Stimulated activated CD4-positive, alpha-beta T cell treated with anti-CD3 and anti-CD28 coated beads, Interleukin-2, amount 100 ng/mL, for 48 hours (primary cell): ENCODE results near the gene ADAMTS2.

Experiments used
- DNase-seq, 2 donors: peaks; one replicate each; pipeline ENCODE4 v3.0.0-alpha.2; 2020

The ADAMTS2 gene

GRCh38 chr5:179263391-179264052 is 81.7 kb downstream of the ADAMTS2 start:
- no peak for DNase-seq

GRCh38 chr5:179262126-179262920 is 82.9 kb downstream of the ADAMTS2 start:
- DNase-seq, result no peak

- no peak for DNase-seq
Observed at GRCh38 chr5:179261301-179262125, 83.7 kb downstream of the ADAMTS2 start.

GRCh38 chr5:179260324-179261070 is 84.8 kb downstream of the ADAMTS2 start:
- DNase-seq, result no peak

DNA sequence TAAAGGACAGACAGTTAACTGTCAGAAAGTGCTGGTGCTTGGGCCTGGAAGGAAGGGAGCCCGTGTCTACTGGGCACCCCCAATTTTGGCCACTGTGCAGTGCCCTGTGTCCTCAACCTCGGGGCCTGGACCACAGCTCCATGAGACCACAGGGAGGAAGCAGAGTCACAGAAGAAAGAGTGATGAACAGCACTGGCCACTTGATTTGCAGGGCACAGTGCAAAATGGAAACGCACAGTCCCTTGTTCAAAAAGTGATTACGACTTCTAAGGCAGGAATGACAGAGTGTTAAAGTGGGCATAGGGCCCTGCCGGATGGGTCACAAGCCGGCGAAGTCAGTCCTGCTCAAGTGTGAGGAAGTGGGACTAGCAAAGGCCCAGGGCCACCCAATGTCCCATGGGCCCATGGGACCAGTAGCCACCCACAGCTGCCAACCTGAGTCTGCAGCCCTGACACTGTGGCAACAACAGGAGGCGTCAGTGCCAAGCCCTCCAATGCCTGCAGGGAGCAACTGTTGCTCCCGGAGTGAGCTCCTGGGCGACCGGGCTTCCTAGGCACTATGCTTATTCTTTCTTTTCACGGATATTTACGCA is 85.4 kb downstream of the ADAMTS2 start:
- no peak for DNase-seq

DNA sequence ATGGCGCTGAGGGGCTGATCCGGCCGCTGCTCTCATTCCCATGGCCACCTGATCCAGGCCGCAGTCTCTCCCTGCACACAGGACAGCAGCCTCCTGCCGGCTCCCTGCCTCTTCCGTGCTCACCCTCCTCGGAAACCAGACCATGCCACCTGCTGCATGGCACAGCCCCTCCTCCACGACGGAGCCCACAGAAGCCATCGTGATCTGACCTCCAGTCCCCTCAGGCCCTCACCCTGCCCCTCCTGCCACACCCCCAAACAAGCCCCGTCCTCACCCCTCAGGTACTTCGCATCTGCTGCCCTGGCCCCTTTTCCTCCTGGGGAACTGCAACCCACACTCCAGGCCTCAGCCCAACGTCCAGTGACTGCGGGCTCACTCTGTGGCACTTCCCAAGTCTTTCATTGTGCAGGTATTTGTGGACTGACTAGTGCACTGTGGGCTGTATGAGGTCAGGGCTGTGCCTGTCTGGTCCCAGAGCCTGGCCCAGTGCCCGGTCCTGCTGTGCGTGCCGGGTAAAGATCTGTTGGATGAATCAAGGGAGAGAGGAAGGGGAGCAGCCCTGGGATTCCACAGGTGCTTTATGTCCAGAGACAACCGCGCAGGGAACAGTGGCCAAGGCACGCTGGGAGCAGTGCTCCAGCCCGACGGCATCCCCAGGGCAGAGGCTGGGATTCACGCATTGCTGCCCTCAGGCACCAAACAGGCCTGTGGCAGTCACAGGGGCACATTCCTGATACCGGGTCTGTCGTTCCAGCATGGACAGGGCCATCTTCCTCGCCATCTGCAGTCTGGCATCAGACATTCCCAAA is 86.1 kb downstream of the ADAMTS2 start:
- DNase-seq, result no peak

DNA sequence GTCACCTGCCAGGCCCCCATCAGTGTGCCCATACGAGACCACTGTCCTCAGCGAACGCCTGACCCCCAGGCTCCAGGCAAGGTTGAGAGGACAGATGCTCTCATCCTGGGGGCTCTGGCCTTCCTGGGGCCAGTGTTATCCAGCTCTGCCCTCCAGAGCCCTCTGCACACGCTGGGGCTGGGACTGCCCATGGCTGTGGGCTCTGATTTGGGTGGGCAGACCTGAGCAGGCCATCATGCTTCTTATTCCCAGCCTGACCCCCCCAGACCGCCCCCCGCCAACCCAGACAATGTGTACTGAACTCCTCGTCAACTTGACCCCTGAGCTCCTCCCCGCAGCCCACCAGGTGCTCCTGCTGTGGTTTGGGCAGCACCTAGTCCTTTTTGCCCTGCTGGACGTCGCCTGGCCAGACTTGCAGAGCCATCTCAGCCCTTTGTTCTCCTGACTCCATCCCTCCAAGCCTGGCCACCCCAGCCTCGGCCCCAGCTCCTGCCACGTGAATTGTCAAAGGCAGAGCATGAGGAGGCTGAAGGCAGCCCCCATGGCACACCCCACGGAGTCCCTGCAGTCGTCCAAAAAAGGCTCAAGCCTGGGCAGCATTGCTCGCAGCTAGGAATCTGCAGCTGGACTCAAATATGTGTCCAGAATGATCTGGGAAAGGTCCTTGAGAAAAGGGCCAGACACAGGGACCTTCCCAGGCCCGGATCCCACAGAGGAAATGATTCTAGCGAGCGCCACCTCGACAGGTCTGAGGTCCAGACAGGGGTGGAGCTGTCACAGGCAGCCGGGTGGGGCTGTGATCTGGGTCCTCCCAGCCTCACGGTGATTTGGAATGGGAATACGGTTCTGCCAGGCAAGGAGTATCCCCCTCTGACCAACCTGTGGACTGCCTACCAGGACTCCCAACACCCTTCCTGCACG is 87.0 kb downstream of the ADAMTS2 start:
- no peak for DNase-seq

- no peak for DNase-seq
Observed at GRCh38 chr5:179257176-179257682, 88.0 kb downstream of the ADAMTS2 start.

DNA sequence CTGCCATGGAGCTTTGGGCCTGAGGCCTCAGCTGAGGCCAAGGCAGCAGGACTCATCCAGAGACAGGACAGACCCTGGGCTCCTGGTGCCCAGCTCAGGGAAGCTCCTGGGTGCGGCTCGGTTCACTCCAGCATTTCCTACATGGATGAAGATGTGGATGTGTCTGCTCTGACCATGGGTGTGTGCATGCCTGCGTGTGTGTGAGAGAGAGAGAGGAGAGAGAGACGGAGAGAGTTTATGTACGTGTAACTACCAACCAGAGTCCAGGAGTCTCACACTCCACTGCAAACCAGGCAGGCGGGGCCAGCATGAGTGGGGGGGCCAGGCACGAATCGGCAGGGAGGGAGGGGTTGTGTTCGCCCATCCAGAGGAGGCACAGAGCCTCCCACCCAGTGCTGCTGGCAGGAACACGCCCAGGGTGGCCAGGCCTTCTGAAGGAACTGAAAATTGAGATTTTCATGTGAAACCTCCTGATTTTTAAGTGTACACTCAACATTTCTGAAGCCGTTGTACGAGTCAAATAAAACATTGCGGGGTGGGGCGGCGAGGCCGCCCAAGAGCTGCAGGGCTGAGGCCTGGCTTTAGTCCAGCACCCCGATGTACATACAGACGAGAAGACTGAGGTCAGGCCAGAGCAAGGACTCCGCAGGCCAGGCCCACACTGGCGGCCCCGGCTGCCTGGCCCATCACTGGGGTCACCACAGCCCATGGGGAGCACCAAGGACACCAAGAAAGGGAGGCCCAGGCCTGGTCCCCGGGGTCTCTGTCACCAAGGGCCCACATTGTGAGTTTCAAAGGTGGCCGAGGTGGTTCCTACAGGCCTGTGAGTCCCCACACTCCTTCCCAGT is 88.7 kb downstream of the ADAMTS2 start:
- DNase-seq, result no peak

- no peak for DNase-seq
Observed at GRCh38 chr5:179255527-179256327, 89.5 kb downstream of the ADAMTS2 start.

DNA sequence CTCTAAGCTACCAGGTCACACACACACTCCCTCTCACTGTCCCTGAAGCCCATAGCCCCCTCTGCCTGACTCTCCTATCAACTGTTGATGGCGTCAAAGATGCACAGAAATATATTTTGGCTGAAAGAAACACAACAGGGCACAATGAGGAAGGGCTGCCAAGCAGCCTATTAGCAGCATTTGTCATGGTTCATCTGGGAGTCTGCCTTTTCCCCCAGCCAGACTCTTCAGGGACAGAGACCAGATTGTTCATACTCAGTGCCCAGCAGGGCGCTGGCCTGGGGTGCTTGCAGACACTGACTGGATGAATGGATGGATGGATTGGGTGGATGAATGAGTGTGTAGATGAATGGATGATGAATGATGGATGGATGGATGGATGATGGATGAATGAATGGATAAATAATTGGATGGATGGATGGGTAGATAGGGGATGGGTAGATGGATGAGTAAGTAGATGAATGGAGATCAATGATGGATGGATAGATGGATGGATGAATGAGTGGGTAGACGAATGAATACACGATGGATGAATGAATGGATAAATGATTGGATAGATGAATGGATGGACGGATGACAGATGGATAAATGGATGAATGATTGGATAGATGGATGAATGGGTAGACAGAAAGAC is 90.5 kb downstream of the ADAMTS2 start:
- no peak for DNase-seq

- DNase-seq, result no peak
Observed at GRCh38 chr5:179253730-179254129, 91.5 kb downstream of the ADAMTS2 start.

- DNase-seq, result no peak
Observed at GRCh38 chr5:179251276-179251969, 93.8 kb downstream of the ADAMTS2 start.

DNA sequence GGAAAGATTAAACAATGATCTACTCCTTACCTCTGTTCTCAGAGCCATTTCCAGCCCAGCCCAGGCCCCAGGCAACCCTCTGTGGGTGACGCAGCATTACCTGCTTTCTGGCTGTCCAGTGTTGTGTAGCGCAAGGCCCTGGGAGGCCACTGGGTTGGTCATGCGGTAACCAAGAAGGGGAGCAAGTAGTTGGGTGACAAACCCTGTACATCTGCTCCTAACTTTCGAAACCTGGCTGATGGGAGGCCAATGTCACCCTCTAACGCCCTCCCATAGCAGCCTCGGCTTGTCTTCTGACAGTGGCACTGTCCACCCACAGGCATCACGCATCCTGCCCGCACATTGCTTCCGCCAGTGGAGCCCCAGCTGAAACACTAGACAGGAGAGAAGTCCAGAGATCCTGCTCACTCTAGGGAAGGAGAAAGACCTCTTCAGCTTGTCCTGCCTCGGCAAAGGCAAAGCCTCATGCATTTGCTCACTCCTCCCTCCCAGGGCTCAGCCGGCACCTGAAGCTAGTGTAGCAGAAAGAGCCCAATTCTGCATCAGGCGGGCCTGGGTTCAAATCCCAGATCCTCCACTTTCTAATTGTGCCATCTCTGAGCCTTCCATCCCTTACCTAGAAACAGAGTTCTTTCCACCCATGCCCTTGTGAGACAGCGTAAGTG is 94.6 kb downstream of the ADAMTS2 start:
- no peak for DNase-seq

DNA sequence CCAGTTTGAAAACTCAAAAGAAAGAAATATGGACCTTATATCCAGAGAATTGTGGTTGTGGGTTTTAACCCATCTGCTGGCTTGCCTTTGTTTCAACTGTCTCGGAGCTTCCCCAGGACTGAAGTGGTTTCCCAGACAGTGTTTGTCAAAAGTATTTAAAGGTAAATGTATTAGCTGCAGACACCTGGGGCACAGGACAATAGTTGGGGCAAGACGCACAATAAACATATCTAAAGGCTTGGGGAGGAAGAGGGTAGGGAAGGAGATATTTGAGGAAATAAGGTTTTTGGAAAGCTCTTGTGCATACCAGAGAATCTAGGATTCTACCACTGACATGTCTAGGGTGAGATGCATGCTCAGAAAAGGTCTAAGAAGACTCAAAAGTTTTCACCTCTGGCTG is 99.0 kb downstream of the ADAMTS2 start:
- DNase-seq, result no peak

GRCh38 chr5:179245031-179245430 is 100.2 kb downstream of the ADAMTS2 start:
- DNase-seq, result no peak

GRCh38 chr5:179244044-179244443 is 101.2 kb downstream of the ADAMTS2 start:
- DNase-seq, result no peak
